Loucy (cell line): ENCODE data around the gene SNX7.

Experiments
- H2AFZ ChIP-seq: fragments of 200-600 bp; sonication (generic); 2 replicates; pipeline ENCODE4 v1.6.0; 2016; ENCODE audit warnings: antibody characterized with exemption, mild to moderate bottlenecking, low read length, moderate library complexity
- H3F3A ChIP-seq: fragments of 200-600 bp; 2 replicates; pipeline ENCODE4 v1.6.0; 2016; ENCODE audit warnings: antibody characterized with exemption, low read depth, mild to moderate bottlenecking
- H3K27me3 ChIP-seq: fragments of 200-600 bp; sonication (generic); 2 replicates; pipeline ENCODE4 v1.6.1; 2014; ENCODE audit warnings: low read length, mild to moderate bottlenecking; ENCODE audit not compliant: insufficient read depth, poor library complexity, severe bottlenecking
- H3K36me3 ChIP-seq: fragments of 200-600 bp; sonication (generic); 2 replicates; pipeline ENCODE4 v1.6.1; 2016; ENCODE audit warnings: low read length; ENCODE audit not compliant: insufficient read depth
- H3K4me1 ChIP-seq: fragments of 200-600 bp; sonication (generic); 2 replicates; pipeline ENCODE4 v1.5.1; 2014; ENCODE audit warnings: low read length, mild to moderate bottlenecking; ENCODE audit not compliant: insufficient read depth, poor library complexity, severe bottlenecking
- H3K4me2 ChIP-seq: fragments of 200-600 bp; sonication (generic); 2 replicates; pipeline ENCODE4 v1.6.0; 2014; ENCODE audit warnings: antibody characterized with exemption, low read length, low read depth, mild to moderate bottlenecking; ENCODE audit not compliant: poor library complexity, severe bottlenecking
- H3K4me3 ChIP-seq: fragments of 200-600 bp; sonication (generic); 2 replicates; pipeline ENCODE4 v1.5.1; 2014; ENCODE audit warnings: low read length, mild to moderate bottlenecking, mixed read lengths; ENCODE audit not compliant: poor library complexity, severe bottlenecking
- H3K79me2 ChIP-seq: fragments of 200-600 bp; sonication (generic); 2 replicates; pipeline ENCODE4 v1.6.1; 2014; ENCODE audit warnings: low read length; ENCODE audit not compliant: insufficient read depth
- H3K9ac ChIP-seq: fragments of 200-600 bp; sonication (generic); 2 replicates; pipeline ENCODE4 v1.6.0; 2014; ENCODE audit warnings: mild to moderate bottlenecking, low read depth, low read length, moderate library complexity; ENCODE audit not compliant: poor library complexity, severe bottlenecking
- H3K9me2 ChIP-seq: fragments of 200-600 bp; sonication (generic); replicated peaks from 2 replicates; pipeline ENCODE4 v1.6.1; 2016; ENCODE audit warnings: low read depth, low read length, mixed read lengths
- H3K9me3 ChIP-seq: fragments of 200-600 bp; sonication (generic); 2 replicates; pipeline ENCODE4 v1.6.1; 2014; ENCODE audit warnings: mild to moderate bottlenecking, antibody characterized with exemption, low read length, low read depth; ENCODE audit not compliant: insufficient read depth
- H4K20me1 ChIP-seq: fragments of 200-600 bp; sonication (generic); 2 replicates; pipeline ENCODE4 v1.6.0; 2014; ENCODE audit warnings: antibody characterized with exemption, low read length, mild to moderate bottlenecking; ENCODE audit not compliant: insufficient read depth, poor library complexity, severe bottlenecking
- CTCF ChIP-seq: fragments of 200-600 bp; sonication (generic); conservative IDR thresholded peaks from 2 replicates; pipeline ENCODE4 v1.5.1; 2014; ENCODE audit warnings: mild to moderate bottlenecking, antibody characterized with exemption, low read length
- EZH2phosphoT487 ChIP-seq: fragments of 200-600 bp; IDR thresholded peaks from 2 replicates; pipeline ENCODE4 v1.6.1; 2018; ENCODE audit warnings: antibody characterized with exemption, mild to moderate bottlenecking, moderate library complexity, borderline replicate concordance

The SNX7 gene

DNA sequence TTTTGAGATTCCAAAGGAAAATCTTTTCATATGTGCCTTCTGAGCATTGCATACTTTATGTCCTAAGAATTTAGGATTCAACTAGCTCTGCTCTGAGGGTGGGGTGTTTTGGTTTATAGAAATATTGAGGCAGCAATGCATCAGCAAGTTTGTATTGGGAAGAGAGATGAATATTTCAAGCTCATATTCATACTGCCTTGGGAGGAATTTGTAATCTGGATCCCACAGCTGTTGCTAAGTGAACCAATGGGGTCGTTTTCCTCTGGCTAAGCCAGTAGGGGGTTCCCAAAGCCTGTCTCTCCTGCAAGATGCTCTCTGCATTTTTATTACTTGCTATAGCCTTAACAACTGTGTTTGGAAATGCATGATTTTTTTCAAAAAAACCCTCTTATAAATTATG lies 130.6 kb downstream of the SNX7 start:
- Histone ChIP-seq H3K4me3 (no peak overlapping the region), H3K9ac (no peak overlapping the region), H2AFZ (peak overlapping the region; percentile 46; the same call in 1 of the 2 replicates), H3K9me2 (no peaks in the 10 kb centered on the region), H3K4me1 (peaks cover 6% of the 10 kb centered on the region), H3K9me3 (no peaks in the 10 kb centered on the region), H3K79me2 (no peaks in the 10 kb centered on the region), H3K4me2 (no peak overlapping the region), H4K20me1 (no peaks in the 10 kb centered on the region), H3K27me3 (no peaks in the 10 kb centered on the region), H3F3A (no peaks in the 10 kb centered on the region), H3K36me3 (no peaks in the 10 kb centered on the region)
- peak; percentile 44 for TF ChIP-seq CTCF
- no peak for TF ChIP-seq EZH2phosphoT487

DNA sequence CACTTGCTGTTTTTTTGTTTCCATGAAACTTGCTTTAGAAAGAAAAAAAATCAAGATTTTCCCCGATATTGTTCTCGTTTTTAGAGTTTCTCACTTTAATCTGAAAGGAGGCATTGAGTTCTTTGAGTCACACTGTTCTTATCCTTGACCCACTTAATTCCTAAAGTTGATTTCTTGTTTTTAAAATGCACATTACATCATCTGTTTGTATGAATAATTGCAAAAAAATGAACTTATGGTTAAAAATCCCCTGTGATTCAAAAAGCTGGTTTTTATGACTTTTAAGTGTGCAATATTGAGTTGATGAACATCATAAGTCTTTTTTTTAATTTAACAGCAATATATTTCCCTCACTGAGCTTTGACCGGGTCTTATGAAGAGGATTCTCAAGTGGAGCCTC lies 131.6 kb downstream of the SNX7 start:
- Histone ChIP-seq H3K27me3 (no peaks in the 10 kb centered on the region), H3K4me1 (peaks cover 11% of the 10 kb centered on the region), H3K4me2 (no peak overlapping the region), H3K9me3 (no peaks in the 10 kb centered on the region), H3K9me2 (no peaks in the 10 kb centered on the region), H3F3A (no peaks in the 10 kb centered on the region), H2AFZ (peak overlapping the region; percentile 92; the same call in 1 of the 2 replicates), H3K4me3 (no peak overlapping the region), H3K36me3 (no peaks in the 10 kb centered on the region), H4K20me1 (no peaks in the 10 kb centered on the region), H3K9ac (no peak overlapping the region), H3K79me2 (no peaks in the 10 kb centered on the region)
- no peak for TF ChIP-seq CTCF
- no peak for TF ChIP-seq EZH2phosphoT487

- H3K9ac ChIP-seq, result peak overlapping the region; percentile 26
- no peaks in the 10 kb centered on the region for H3K79me2 ChIP-seq
- H3K4me2 ChIP-seq, result peak overlapping the region; percentile 34
- no peaks in the 10 kb centered on the region for H3F3A ChIP-seq
- no peaks in the 10 kb centered on the region for H4K20me1 ChIP-seq
- peak overlapping the region; percentile 22 for H3K4me3 ChIP-seq
- peak; percentile 95 for TF ChIP-seq CTCF
- TF ChIP-seq EZH2phosphoT487, result no peak
- H3K27me3 ChIP-seq, result no peaks in the 10 kb centered on the region
- H3K4me1 ChIP-seq, result peaks cover 11% of the 10 kb centered on the region
- no peaks in the 10 kb centered on the region for H3K36me3 ChIP-seq
- peak overlapping the region; percentile 92 for H2AFZ ChIP-seq
- no peaks in the 10 kb centered on the region for H3K9me2 ChIP-seq
- no peaks in the 10 kb centered on the region for H3K9me3 ChIP-seq
Observed at GRCh38 chr1:98794196-98794886, 132.8 kb downstream of the SNX7 start.
